ENCODE data around the gene KCNV2.
"Not testable (repeated sequence)": the region's sequence is repeated elsewhere in the genome, so short reads cannot be mapped to it uniquely, and the experiment has no call there.

Gene KCNV2

GRCh38 chr9:2717385-2717784, at the start of gene KCNV2:
KCNV2 (plus strand) TSS chr9:2717510; CDS start chr9:2717740, 230 bp downstream.
- DNase-seq = no peak

GRCh38 chr9:2673161-2673560, 44.1 kb upstream of the KCNV2 start:
- no peak for DNase-seq

GRCh38 chr9:2674141-2674824, 43.0 kb upstream of the KCNV2 start:
- no peak for DNase-seq

- no peak for DNase-seq
Measured at GRCh38 chr9:2675834-2676233, 41.5 kb upstream of the KCNV2 start.

GRCh38 chr9:2676466-2676865, 40.8 kb upstream of the KCNV2 start:
- no peak for DNase-seq

- no peak for DNase-seq
Measured at GRCh38 chr9:2677915-2678889, 39.1 kb upstream of the KCNV2 start.

GRCh38 chr9:2679011-2679410, 38.3 kb upstream of the KCNV2 start:
- DNase-seq = no peak

- DNase-seq = no peak
Measured at GRCh38 chr9:2681981-2682380, 35.3 kb upstream of the KCNV2 start.

GRCh38 chr9:2686911-2687310, 30.4 kb upstream of the KCNV2 start:
- DNase-seq = no peak

- no peak for DNase-seq
Measured at GRCh38 chr9:2688636-2689035, 28.7 kb upstream of the KCNV2 start.

GRCh38 chr9:2691212-2691611, 26.1 kb upstream of the KCNV2 start:
- DNase-seq = no peak

GRCh38 chr9:2691626-2692025, 25.7 kb upstream of the KCNV2 start:
- no peak for DNase-seq

GRCh38 chr9:2693056-2693455, 24.3 kb upstream of the KCNV2 start:
- DNase-seq = no peak

GRCh38 chr9:2697492-2697891, 19.8 kb upstream of the KCNV2 start:
- DNase-seq = no peak

- DNase-seq = no peak
Measured at GRCh38 chr9:2700398-2700797, 16.9 kb upstream of the KCNV2 start.

GRCh38 chr9:2700909-2701550, 16.3 kb upstream of the KCNV2 start:
- no peak for DNase-seq

GRCh38 chr9:2704504-2704903, 12.8 kb upstream of the KCNV2 start:
- DNase-seq = no peak

GRCh38 chr9:2707256-2707655, 10.1 kb upstream of the KCNV2 start:
- not testable (repeated sequence) for DNase-seq

GRCh38 chr9:2709645-2710101, 7.6 kb upstream of the KCNV2 start:
- DNase-seq = no peak

- no peak for DNase-seq
Measured at GRCh38 chr9:2711716-2712115, 5.6 kb upstream of the KCNV2 start.

- DNase-seq = no peak
Measured at GRCh38 chr9:2718001-2718697, 839 bp downstream of the KCNV2 start.

- no peak for DNase-seq
Measured at GRCh38 chr9:2718698-2719033, 1.4 kb downstream of the KCNV2 start.

- DNase-seq = no peak
Measured at GRCh38 chr9:2720179-2720654, 2.9 kb downstream of the KCNV2 start.

Data from cortex of kidney (tissue), 1 donor.